ENCODE results near the gene GMIP.
"Not testable (repeated sequence)": the region's sequence is repeated elsewhere in the genome, so short reads cannot be mapped to it uniquely, and the experiment has no call there.

GMIP gene

DNA sequence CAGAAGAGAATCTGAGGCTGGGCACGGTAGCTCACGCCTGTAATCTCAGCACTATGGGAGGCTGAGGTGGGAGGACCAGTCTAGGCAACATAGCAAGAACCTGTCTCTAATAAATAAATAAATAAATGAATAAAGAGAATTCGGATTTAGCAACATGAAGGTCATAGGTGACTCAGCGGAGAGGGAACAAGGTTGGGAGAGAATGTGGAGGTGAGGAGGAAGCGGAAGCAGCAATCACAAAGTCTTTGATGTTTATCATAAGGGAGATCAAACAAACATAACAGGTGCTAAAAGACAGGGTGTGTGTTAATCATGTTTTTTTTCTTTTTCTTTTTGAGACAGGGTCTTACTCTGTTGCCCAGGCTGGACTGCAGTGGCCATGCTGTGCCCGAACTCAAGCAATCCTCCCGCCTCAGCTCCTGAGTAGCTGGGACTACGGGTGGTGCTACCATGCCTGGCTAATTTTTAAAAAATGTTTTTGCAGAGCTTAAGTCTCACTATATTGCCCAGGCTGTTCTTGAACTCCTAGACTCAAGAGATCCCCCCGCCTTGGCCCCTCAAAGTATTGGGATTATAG, 41.2 kb downstream of the GMIP start:
- TF ChIP-seq CTCF (IDR thresholded peaks at IDR 0.05; ENCODE audit: insufficient read depth, low read depth, low read length, missing control alignments), result no peak
- no peak overlapping the region for H3K4me3 ChIP-seq (ENCODE audit: low read length)
- peak; percentile 54 for DNase-seq (ENCODE audit: low read depth)

GRCh38 chr19:19600793-19601330, 42.6 kb downstream of the GMIP start:
- no peak for TF ChIP-seq CTCF (IDR thresholded peaks at IDR 0.05; ENCODE audit: insufficient read depth, low read depth, low read length, missing control alignments)
- DNase-seq (ENCODE audit: low read depth), result no peak
- H3K4me3 ChIP-seq (ENCODE audit: low read length), result no peak overlapping the region

- DNase-seq (ENCODE audit: low read depth); H3K4me3 ChIP-seq (ENCODE audit: low read length): not testable (repeated sequence)
Measured at GRCh38 chr19:19598728-19599451, 44.6 kb downstream of the GMIP start.

GRCh38 chr19:19597809-19598306, 45.6 kb downstream of the GMIP start:
- DNase-seq (ENCODE audit: low read depth), result no peak
- no peak overlapping the region for H3K4me3 ChIP-seq (ENCODE audit: low read length)

GRCh38 chr19:19595171-19595701, 48.2 kb downstream of the GMIP start:
- TF ChIP-seq CTCF (IDR thresholded peaks at IDR 0.05; ENCODE audit: insufficient read depth, low read depth, low read length, missing control alignments), result no peak
- peak; percentile 58 for DNase-seq (ENCODE audit: low read depth)
- H3K4me3 ChIP-seq (ENCODE audit: low read length), result no peak overlapping the region

More at GRCh38 chr19:19597809-19598306, 45.6 kb downstream of the GMIP start:
- TF ChIP-seq CTCF (IDR thresholded peaks at IDR 0.05; ENCODE audit: insufficient read depth, low read depth, low read length, missing control alignments), result no peak

DNA sequence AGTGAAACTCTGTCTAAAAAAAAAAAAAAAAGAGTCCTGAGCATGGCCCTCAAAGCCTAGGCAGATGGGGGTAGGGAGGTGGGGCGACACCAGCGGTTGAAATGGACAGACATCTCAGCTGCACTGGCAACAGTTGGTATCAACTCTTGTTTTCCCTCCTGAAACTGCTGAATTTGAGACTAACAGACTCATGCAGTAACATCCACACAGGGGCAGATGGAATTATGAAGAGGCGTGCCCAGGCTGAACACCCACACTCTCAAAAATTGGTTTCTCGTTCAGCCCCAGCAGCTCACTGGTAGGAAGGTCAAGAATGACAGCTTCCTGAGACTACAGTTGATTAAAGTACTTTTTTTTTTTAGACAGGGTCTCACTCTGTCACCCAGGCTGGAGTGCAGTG, 49.1 kb downstream of the GMIP start:
- H3K4me3 ChIP-seq (ENCODE audit: low read length), result no peak overlapping the region
- TF ChIP-seq CTCF (IDR thresholded peaks at IDR 0.05; ENCODE audit: insufficient read depth, low read depth, low read length, missing control alignments), result no peak
- DNase-seq (ENCODE audit: low read depth), result no peak

- no peak overlapping the region for H3K4me3 ChIP-seq (ENCODE audit: low read length)
- DNase-seq (ENCODE audit: low read depth), result no peak
- no peak for TF ChIP-seq CTCF (IDR thresholded peaks at IDR 0.05; ENCODE audit: insufficient read depth, low read depth, low read length, missing control alignments)
Measured at GRCh38 chr19:19592690-19593089, 50.8 kb downstream of the GMIP start.

Measured in epithelial cell of esophagus (primary cell).